ENCODE measurements around the gene EME1.

DNA sequence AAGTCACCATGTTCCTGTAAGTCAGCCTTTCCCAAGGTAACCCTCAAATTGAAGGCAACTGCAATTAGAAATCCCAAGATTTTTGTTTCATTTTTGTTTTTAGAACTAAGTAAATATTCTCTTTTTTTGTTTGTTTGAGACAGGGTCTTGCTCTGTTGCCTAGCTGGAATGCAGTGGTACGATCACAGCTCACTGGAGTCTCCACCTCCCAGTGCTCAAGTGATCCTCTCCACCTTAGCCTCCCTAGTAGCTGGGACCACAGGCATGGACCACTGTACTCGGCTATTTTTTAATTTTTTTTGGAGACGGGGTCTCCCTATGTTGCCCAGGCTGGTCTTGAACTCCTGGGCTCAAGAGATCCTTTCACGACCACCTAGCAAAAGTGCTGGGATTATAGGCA is 34.9 kb downstream of the EME1 start:
- TF ChIP-seq TAF1 (IDR thresholded peaks at IDR 0.05; ENCODE audit: borderline replicate concordance, low read depth, low read length) (no peak), POLR2A (IDR thresholded peaks at IDR 0.05; ENCODE audit: low read depth, low read length) (no peak), POLR2AphosphoS5 (IDR thresholded peaks at IDR 0.05; ENCODE audit: low read depth, low read length) (no peak)

All from GM12892 (cell line).